SK-N-SH treated with all-trans-retinoic acid at 6 μM for 48 hours (cell line): Measurements from ENCODE around the gene LAGE3.
"Not testable (repeated sequence)": the region's sequence is repeated elsewhere in the genome, so short reads cannot be mapped to it uniquely, and the experiment has no call there.

Experiments
- ARNTL ChIP-seq: fragments of 450-650 bp; formaldehyde crosslinking; IDR thresholded peaks from 2 replicates; pipeline ENCODE4 v1.5.0; 2020; ENCODE audit warnings: low read depth, mild to moderate bottlenecking, moderate library complexity, borderline replicate concordance
- PATZ1 ChIP-seq: fragments of 250-450 bp; sonication (Bioruptor Pico); IDR thresholded peaks from 2 replicates; pipeline ENCODE4 v1.8.0; 2020; ENCODE audit warnings: mild to moderate bottlenecking, moderate library complexity, borderline replicate concordance
- PPARA ChIP-seq: fragments of 250-450 bp; sonication (Bioruptor Pico); IDR thresholded peaks from 2 replicates; pipeline ENCODE4 v1.5.0; 2020; ENCODE audit warnings: mild to moderate bottlenecking, borderline replicate concordance
- RARB ChIP-seq: fragments of 250-450 bp; sonication (Bioruptor Pico); IDR thresholded peaks from 2 replicates; pipeline ENCODE4 v1.8.0; 2021; ENCODE audit warnings: mild to moderate bottlenecking, moderate library complexity
- TSHZ2 ChIP-seq: fragments of 250-450 bp; sonication (Bioruptor Pico); IDR thresholded peaks from 2 replicates; pipeline ENCODE4 v1.5.0; 2020; ENCODE audit warnings: mild to moderate bottlenecking, moderate library complexity

- TF ChIP-seq TSHZ2 (CRISPR knock-in tag); ARNTL (CRISPR knock-in tag); PATZ1; PPARA (CRISPR knock-in tag); RARB (CRISPR knock-in tag): not testable (repeated sequence)
Observed at GRCh38 chrX:154501423-154501822, 22.3 kb upstream of the LAGE3 start.
